ENCODE measurements around the gene TTC13. TPM values are rescaled to one million over a fixed set of nuclear protein-coding genes. Genes with fewer than 3 reads are reported as not detected.

TTC13 gene
- total and polyA plus RNA-seq, 2 of the 13 experiments (the other 11 are each of a cell fraction or from before 2014, with no cell fraction given) = 5.8 to 15.9 TPM

DNA sequence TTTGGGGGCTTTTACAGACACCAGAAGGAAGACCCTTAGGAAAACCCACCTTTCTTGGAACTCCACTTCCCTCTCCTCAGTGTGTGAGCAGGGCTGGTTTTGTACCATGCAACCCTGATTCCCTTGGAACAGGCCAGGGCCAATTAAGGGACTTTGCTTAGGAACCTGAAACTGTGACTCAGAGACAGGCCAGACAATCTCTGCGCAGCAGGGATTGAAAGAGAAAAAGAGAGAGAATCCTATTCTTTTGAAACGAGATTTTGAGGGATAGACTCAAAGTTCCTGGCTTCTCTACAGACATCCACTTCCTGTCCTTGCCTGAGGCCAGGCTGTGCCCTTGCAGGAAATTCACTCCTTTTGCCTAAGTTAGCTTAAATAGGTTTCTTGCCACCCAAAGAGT lies 87.2 kb downstream of the TTC13 start:
- 39% methylated on average over 2 of the region's 2 CpGs for WGBS (ENCODE audit: low lambda C conversion rate)
- Histone ChIP-seq H3K4me3 (replicated peaks in 1 of 3; ENCODE audit: insufficient read depth in 1 of 3, low read depth in 2 of 3, low read length in 3 of 3) (no peak overlapping the region), H4K20me1 (ENCODE audit: insufficient read depth, low read length) (no peaks in the 10 kb centered on the region), H3K4me1 (ENCODE audit: insufficient read depth, low read length) (peaks cover 9% of the 10 kb centered on the region; the same call in 1 of the 2 replicates), H3K79me2 (ENCODE audit: insufficient read depth, low read length) (no peaks in the 10 kb centered on the region), H3K36me3 (replicated peaks in 1 of 2; ENCODE audit: control insufficient read depth in 1 of 2, insufficient read depth in 2 of 2, low read length in 2 of 2) (no peaks in the 10 kb centered on the region), H2AFZ (ENCODE audit: low read length) (no peak overlapping the region), H3K27ac (ENCODE audit: extremely low read length, insufficient read depth, low read length) (no peak overlapping the region), H3K9me3 (ENCODE audit: low read length) (no peaks in the 10 kb centered on the region), H3K4me2 (ENCODE audit: low read depth, low read length) (no peak overlapping the region), H3K9ac (ENCODE audit: insufficient read depth, low read depth, low read length) (no peak overlapping the region), H3K27me3 (ENCODE audit: control insufficient read depth in 1 of 2, insufficient read depth in 2 of 2, low read length in 2 of 2) (no peaks in the 10 kb centered on the region; a peak in 1 of 5 replicates)
- no peak for FAIRE-seq
- ChIA-PET POLR2A (no interaction called here), CTCF (ENCODE audit: low intra/inter-chr PET ratio, low total read pairs) (no interaction called here)
- no TSS peak for BruUV-seq (replicated peaks)
- DNase-seq (ENCODE audit: low spot score) = no peak
- ATAC-seq = no peak
- in situ Hi-C loops (cut with HindIII; ENCODE audit: extremely low pct_ligation_motif_present, low pct_unique_long_range_greater_than_20kb) = no loop called here
- TF ChIP-seq RORA (CRISPR knock-in tag; IDR thresholded peaks at IDR 0.05) (no peak), ZNF543 (CRISPR knock-in tag; IDR thresholded peaks at IDR 0.05) (no peak), CENPT (CRISPR knock-in tag; IDR thresholded peaks at IDR 0.05; ENCODE audit: low read depth) (no peak), ZNF235 (CRISPR knock-in tag; IDR thresholded peaks at IDR 0.05; ENCODE audit: borderline replicate concordance) (no peak), ZNF329 (CRISPR knock-in tag; IDR thresholded peaks at IDR 0.05; ENCODE audit: low read depth) (no peak), ZNF530 (CRISPR knock-in tag; IDR thresholded peaks at IDR 0.05; ENCODE audit: low read depth) (no peak), IRF2 (CRISPR knock-in tag; IDR thresholded peaks at IDR 0.05) (no peak), ZFP41 (CRISPR knock-in tag; IDR thresholded peaks at IDR 0.05; ENCODE audit: borderline replicate concordance) (no peak), HDAC6 (IDR thresholded peaks at IDR 0.05; ENCODE audit: low read depth, low read length) (no peak), MXD4 (CRISPR knock-in tag; IDR thresholded peaks at IDR 0.05) (no peak)
- TF ChIP-seq, protein P1, sequence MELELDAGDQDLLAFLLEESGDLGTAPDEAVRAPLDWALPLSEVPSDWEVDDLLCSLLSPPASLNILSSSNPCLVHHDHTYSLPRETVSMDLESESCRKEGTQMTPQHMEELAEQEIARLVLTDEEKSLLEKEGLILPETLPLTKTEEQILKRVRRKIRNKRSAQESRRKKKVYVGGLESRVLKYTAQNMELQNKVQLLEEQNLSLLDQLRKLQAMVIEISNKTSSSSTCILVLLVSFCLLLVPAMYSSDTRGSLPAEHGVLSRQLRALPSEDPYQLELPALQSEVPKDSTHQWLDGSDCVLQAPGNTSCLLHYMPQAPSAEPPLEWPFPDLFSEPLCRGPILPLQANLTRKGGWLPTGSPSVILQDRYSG (CRISPR knock-in tag; IDR thresholded peaks at IDR 0.05) = no peak
- TF ChIP-seq, protein P2, sequence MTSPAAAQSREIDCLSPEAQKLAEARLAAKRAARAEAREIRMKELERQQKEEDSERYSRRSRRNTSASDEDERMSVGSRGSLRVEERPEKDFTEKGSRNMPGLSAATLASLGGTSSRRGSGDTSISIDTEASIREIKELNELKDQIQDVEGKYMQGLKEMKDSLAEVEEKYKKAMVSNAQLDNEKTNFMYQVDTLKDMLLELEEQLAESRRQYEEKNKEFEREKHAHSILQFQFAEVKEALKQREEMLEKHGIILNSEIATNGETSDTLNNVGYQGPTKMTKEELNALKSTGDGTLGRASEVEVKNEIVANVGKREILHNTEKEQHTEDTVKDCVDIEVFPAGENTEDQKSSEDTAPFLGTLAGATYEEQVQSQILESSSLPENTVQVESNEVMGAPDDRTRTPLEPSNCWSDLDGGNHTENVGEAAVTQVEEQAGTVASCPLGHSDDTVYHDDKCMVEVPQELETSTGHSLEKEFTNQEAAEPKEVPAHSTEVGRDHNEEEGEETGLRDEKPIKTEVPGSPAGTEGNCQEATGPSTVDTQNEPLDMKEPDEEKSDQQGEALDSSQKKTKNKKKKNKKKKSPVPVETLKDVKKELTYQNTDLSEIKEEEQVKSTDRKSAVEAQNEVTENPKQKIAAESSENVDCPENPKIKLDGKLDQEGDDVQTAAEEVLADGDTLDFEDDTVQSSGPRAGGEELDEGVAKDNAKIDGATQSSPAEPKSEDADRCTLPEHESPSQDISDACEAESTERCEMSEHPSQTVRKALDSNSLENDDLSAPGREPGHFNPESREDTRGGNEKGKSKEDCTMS (CRISPR knock-in tag; conservative IDR thresholded peaks at IDR 0.05) = no peak
- TF ChIP-seq, protein P3, sequence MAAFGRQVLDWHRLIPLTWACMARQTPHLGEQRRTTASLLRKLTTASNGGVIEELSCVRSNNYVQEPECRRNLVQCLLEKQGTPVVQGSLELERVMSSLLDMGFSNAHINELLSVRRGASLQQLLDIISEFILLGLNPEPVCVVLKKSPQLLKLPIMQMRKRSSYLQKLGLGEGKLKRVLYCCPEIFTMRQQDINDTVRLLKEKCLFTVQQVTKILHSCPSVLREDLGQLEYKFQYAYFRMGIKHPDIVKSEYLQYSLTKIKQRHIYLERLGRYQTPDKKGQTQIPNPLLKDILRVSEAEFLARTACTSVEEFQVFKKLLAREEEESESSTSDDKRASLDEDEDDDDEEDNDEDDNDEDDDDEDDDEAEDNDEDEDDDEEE (CRISPR knock-in tag; IDR thresholded peaks at IDR 0.05) = no peak
- TF ChIP-seq, protein P4, sequence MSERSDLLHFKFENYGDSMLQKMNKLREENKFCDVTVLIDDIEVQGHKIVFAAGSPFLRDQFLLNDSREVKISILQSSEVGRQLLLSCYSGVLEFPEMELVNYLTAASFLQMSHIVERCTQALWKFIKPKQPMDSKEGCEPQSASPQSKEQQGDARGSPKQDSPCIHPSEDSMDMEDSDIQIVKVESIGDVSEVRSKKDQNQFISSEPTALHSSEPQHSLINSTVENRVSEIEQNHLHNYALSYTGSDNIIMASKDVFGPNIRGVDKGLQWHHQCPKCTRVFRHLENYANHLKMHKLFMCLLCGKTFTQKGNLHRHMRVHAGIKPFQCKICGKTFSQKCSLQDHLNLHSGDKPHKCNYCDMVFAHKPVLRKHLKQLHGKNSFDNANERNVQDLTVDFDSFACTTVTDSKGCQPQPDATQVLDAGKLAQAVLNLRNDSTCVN (CRISPR knock-in tag; IDR thresholded peaks at IDR 0.05; ENCODE audit: borderline replicate concordance) = no peak
- intact Hi-C loops (cut with micrococcal nuclease; ENCODE audit: unreplicated experiment) = no loop called here
